ENCODE results near the gene ARFIP1.

The ARFIP1 gene

DNA sequence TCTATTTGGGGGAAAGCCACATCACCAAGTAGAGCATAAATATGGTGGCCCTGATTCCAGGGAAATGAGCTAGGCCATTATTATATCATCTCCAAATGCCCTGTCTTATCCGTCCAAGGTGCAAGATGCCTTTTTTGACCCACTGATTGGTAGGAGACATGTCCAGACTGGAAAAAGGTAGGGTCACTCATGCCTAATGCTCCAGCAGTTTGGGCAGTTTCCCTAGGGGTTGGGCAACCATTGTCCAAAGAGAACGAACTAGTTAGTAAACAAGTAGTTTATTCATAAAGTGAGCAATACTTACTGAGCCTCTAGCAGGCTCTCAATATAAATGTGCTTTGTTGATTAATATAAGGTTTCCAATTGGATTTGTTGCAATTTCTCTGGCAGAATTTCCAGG, 162.6 kb downstream of the ARFIP1 start:
- DNase-seq = no peak

- no peak for DNase-seq
These were observed 163.9 kb downstream of the ARFIP1 start for GRCh38 chr4:152943672-152944071.

DNA sequence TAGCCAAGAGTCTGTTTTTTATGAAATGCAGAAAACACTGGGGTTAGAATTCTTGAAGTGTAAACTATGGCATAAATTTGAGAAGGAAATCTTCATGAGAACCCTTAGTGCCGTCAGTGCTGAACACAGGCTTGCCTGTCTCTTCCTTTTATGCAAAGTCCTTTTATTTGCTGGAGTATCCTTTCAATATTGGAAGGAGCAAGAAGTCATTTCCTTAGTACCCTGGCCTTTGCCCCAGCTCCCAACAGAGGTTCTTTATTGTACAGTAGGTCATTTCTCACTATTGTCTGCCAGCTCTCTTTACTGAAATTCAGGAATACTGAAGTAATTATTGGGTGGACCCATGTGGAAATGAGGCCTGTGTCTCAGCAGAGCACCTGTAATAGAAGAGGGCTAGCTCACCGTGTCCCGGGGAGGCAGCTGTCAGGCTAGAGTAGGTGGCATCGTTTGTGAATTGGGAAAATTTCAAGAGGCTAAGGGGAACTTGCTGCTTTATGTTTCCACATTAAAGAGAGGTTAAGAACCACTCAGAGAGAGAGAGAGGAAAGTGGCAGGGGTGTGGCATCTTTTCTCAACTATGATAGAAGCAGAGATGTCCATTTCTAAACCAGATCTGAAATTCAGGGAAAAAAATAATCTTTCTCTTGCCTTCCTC, 165.0 kb downstream of the ARFIP1 start:
- DNase-seq = no peak

DNA sequence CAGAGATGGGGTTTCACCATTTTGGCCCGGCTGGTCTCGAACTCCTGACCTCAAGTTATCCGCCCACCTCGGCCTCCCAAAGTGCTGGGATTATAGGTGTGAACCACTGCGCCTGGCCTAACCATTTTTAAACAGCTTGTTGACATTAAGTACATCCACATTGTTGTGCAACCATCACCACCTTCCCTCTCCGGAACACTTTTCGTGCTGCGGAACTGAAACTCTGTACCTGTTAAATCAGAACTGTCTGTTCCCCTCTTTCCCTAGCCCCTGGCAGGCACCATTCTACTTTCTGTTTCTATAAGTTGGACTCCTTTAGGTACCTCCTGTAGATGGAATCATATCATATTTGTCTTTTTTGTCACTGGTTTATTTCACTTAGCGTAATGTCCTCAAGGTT, 165.9 kb downstream of the ARFIP1 start:
- no peak for DNase-seq

- DNase-seq = no peak
These were observed 166.7 kb downstream of the ARFIP1 start for GRCh38 chr4:152946446-152946845.

GRCh38 chr4:152947311-152947710, 167.6 kb downstream of the ARFIP1 start:
- no peak for DNase-seq

- no peak for DNase-seq
These were observed 170.2 kb downstream of the ARFIP1 start for GRCh38 chr4:152949930-152950329.

DNA sequence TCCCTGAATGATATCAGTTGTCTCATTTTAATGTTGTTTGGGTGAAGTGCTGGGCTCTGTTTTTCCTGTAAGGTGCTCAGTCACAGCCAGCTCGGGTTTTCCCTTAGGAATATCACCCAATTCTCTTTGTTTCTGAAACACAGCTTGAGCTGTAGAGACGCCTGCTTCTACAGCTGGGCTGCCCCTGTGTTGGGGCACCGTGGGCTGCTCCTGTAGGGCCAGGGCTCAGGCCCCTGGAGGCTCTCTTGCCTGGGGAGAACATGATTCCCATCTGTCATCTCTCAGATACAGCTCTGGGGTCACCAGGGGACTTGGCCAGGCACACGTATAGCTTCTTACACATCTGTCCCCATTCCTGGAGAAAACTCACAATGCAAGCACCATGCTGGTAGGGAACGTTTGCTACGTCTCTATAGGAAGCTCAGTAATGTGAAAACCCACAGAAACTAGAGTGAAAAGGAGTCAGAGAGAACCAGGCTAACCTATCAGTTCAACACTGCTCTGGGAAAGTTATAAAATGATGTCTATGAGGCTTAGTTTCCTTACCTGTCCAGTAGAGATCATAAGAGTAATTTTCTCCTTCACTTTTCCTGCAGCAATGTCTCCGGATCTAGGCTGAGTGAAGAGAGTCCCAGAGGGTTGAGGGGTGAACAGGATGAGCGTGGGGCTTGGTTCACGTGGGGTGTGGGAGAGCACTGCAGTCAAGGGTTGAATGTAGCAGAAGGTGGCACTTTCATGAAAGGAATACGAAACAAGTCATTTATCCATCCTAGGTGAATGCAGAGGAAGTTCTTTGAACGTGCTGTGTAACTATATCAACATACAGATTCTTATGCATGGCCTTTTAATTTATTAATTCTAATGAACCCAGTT, 170.9 kb downstream of the ARFIP1 start:
- no peak for DNase-seq

GRCh38 chr4:152951348-152951747, 171.6 kb downstream of the ARFIP1 start:
- no peak for DNase-seq

- no peak for DNase-seq
These were observed 173.8 kb downstream of the ARFIP1 start for GRCh38 chr4:152953514-152953913.

DNA sequence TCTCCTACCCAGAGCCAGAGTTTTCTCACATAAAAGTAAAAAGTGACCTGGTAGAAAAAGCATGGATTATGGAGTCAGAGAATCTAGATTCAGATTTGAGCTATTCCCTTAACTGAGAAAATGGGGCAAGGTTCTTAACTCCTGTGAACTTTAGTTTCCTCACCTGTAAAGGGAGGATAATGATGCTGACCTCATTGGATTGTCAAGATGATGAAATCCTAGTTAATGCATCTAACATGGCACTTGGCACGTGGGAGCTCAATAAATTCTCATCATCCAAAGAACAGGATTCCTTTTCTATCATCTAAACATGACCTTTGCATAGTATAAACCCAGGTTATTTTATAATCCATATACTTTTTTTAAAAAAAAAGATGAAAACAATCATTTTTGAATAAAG, 175.0 kb downstream of the ARFIP1 start:
- no peak for DNase-seq

DNA sequence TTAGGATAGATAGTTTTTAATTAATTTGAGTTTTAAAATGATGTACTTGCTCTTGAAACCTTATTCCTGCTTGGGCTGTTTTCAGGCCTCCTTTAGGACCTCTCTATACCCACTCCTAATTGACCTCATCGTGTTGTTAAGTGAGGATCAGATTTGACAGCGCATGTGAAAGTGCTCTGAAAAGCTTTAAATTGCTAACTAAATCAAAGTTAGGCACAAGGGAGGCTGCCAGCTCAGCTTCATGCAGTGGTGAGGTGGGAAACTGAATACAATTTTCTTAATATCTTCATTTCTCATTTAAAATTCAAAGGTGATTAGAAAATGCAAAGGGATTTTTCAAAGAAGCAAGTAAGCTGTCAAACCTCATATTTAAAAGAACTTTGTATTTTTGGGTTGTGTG, 176.4 kb downstream of the ARFIP1 start:
- DNase-seq = no peak

DNA sequence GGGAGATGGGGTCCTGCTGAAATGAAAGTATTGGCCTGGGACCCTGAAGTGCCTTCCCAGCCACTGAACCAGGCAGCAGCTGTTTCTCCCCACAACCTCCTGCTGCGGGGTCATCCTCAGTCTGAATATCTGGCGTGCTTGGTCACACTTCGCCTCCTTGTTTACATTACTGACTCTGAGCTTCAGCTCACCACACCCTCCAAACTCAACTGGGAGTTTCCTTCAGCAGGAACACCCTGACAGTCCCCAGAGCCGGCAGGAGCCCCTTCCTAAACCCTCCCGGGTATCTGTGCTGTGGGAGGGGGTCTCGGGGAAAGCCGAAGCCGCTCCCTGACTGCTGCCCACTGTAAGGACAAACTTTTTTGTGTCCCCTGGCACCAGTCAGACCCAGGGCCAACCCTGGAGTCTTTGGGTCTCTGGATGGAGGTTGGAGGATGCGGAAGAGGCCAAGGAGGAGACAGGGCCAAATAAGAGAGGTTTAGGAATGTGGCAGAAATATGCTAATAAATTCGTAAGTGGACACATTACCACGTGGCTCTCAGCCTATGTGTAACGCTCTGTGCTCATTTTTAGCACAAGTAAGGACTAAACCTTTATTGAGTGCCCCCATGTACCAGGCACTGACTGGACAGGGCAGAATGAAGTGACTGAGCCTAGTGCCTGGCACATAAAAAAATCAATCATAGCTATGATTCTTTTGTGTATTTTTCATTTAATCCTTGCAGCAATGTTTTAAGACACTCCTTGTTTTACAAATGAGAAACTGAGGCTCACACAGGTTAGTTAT, 177.1 kb downstream of the ARFIP1 start:
- no peak for DNase-seq

GRCh38 chr4:152957437-152958171, 177.8 kb downstream of the ARFIP1 start:
- no peak for DNase-seq

GRCh38 chr4:152959080-152959479, 179.3 kb downstream of the ARFIP1 start:
- no peak for DNase-seq

DNA sequence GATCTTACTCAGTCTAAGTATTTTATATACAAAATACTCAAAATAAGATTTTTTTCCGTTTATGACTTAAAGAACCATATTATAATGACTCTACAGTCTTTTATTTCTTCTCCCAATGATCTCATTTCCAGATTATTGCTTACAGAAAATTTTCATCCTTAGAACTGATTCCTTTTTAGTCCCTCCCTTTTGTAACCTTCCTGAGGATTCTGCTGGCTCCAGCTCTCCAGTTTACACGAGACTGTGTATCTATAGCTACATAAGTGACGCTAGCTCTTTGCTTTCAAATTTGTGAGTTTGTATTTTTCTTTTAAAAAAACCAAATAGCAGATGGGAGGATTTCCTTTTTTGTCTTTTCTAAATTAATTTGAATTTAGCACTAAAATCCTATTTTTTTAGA, 180.3 kb downstream of the ARFIP1 start:
- no peak for DNase-seq

GRCh38 chr4:152961014-152961772, 181.4 kb downstream of the ARFIP1 start:
- DNase-seq = no peak

GRCh38 chr4:152961773-152962115, 182.0 kb downstream of the ARFIP1 start:
- DNase-seq = no peak
